Measurements from ENCODE around the gene SLC17A7.

DNA sequence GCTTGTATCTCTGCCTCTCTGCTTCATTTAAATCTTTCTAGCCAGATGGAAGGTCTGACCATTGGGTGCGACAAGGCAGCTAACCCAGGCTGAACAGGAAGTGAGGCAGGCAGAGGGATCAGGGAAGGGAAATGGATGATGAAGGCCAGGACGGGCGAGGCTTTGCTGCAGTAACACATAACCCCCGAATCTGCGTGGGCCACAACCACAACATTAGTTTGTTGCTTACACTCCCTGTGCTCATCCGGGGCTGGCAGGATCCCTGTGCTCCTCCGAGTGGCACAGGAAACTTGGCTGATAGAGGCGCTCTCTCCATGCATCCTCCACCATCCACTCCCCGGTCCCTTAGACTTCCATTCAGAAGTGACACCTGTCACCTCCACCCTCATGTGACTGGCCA, 31.6 kb upstream of the SLC17A7 start:
- TF ChIP-seq POLR2AphosphoS5 (IDR thresholded peaks at IDR 0.05) (no peak), CTCF (IDR thresholded peaks at IDR 0.05) (no peak), POLR2A (IDR thresholded peaks at IDR 0.05) (no peak)

Measured in suprapubic skin (tissue), 4 donors.